Astrocyte (in vitro differentiated cells and primary cell): ENCODE results near the gene PEPD.

Experiments used
- EZH2 ChIP-seq: IDR thresholded peaks from 2 replicates; pipeline ENCODE4 v1.6.1; 2012; ENCODE audit warnings: mild to moderate bottlenecking, low read length, inconsistent platforms; ENCODE audit not compliant: insufficient read depth
- TF ChIP-seq, protein P1 (sequence below): IDR thresholded peaks from 2 replicates; pipeline ENCODE4 v1.5.1; 2011; ENCODE audit warnings: low read depth, mild to moderate bottlenecking, inconsistent platforms, low read length, moderate library complexity; ENCODE audit not compliant: insufficient read depth

DNA sequence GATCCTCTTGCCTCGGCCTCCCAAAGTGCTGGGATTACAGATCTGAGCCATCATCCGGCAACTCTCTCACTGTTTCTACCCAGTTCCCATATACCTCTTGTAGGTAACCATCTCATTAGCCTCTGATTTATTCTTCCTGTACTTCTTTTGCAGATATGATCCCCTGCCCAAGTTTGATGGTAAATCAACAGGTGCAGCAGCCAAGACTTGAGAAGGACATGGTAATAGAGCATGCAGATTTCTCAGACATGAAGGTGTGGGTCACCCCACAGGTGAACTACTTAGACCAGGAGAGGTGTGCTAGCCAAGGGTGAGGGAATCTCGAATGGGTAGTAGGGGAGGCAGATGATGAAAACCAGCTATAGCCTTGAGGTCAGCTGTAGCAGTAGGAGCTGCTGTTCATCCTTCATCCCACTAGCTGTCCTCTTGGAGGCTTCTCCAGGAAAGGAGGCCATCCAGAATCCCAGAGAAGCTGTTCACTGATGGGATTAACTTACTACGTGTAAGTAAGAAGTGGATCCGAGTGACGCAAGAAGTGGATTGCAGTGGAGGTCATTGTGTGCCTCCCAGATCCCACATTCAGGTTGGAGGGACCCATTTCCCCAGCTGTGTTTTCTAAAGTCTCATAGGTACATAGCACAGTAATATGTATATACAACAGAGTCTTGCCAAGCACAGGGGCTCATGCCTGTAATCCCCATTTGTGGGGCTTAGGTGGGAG, 158.9 kb downstream of the PEPD start:
- TF ChIP-seq, protein P1, sequence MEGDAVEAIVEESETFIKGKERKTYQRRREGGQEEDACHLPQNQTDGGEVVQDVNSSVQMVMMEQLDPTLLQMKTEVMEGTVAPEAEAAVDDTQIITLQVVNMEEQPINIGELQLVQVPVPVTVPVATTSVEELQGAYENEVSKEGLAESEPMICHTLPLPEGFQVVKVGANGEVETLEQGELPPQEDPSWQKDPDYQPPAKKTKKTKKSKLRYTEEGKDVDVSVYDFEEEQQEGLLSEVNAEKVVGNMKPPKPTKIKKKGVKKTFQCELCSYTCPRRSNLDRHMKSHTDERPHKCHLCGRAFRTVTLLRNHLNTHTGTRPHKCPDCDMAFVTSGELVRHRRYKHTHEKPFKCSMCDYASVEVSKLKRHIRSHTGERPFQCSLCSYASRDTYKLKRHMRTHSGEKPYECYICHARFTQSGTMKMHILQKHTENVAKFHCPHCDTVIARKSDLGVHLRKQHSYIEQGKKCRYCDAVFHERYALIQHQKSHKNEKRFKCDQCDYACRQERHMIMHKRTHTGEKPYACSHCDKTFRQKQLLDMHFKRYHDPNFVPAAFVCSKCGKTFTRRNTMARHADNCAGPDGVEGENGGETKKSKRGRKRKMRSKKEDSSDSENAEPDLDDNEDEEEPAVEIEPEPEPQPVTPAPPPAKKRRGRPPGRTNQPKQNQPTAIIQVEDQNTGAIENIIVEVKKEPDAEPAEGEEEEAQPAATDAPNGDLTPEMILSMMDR: no peak
- no peak for TF ChIP-seq EZH2
